Measurements from ENCODE around the gene OR5L1.

OR5L1 gene

DNA sequence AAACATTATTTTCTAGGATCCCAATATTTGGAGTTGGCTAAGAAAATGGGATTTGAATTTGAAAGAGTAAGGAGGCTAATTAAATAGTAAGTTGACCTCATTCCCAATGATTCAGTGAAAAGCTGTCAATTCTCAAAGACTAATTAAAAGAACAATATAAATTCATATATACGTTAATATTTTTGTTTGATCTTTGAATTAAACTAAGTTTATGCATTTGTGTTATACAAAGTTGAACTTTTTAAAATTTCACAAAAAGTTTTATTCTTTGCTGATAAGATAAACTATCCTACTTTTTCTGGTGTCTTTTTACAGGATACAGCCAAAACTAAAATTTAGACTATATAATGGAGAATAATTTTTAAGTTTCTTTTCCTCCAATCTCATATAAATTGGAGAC, at the start of gene OR5L1:
TSS of gene OR5L1 (plus strand) at position 301 of the 400 bp plus-strand sequence. CDS start 100 bp downstream, outside the sequence.
- DNase-seq: no peak

DNA sequence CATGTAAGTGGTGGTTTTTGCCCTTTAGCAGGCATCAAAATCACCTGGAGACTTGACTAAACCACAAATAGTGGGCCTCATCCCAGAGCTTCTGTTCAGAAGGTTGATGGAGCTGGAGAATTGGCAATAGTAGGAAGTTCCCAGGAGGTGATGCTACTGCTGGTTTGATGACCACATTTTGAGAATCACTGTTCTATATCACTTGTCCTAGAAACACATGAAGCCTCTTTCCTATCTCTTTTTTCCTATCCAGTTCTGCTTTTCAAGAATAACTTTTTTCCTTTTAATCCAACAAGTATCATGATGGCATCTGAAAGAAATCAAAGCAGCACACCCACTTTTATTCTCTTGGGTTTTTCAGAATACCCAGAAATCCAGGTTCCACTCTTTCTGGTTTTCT, 38.0 kb upstream of the OR5L1 start, which contains the start of gene OR5D13:
TSS of gene OR5D13 (plus strand) at position 301 of the 400 bp plus-strand sequence. CDS start at position 301, 0 bp downstream.
- DNase-seq: no peak

DNA sequence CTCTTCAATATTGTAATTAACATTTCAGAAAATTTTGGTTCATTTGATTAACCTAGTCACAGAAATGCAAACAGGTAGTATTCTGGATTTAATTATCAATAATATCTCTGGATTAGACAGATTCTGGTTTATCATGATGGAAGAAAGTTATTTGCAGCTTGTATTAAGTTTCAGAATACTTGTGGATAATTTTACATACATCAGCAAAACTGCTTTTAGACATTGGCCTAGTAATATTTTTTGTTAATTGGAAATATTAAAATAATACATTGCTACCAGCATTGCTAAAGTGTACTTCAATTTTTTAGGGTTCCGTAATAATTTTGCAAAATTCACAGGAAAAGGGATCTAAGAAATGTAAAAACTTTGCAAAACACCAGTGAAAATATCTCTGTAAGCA, 19.6 kb upstream of the OR5L1 start:
- no peak for DNase-seq

DNA sequence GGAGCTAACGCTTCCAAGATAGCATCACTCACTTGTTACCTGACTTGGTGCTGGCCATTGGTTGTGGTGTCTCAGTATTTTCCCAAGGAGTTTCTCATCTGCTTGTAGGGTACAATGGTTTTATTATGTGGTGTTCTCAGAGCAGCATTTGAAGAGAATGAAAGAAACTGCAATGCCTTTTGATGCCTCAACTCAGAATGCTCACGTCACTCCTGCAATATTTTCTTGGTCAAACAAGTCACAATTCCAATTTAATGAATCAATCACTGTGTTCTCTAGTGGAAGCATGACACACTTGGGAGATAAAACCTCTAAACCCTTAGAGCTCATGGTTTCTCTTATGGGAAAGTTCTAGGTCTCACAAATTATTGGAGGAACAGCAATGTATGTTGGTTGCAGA, 17.8 kb upstream of the OR5L1 start:
- no peak for DNase-seq

DNA sequence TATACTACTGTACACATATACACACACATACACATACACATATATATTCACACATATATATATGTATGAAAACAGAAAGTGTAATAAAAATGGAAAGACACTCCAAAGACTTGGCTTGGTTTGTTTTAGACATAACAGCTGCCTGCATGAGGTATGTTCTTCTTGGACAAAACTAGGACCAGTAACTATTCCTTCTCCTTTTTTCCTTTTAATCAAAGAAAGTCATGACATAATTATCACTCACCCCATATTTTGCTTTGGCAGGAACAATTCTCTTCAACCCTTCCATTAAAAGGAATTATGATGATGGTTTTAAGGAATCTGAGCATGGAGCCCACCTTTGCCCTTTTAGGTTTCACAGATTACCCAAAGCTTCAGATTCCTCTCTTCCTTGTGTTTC, 15.9 kb upstream of the OR5L1 start, which contains the start of gene OR5D14:
TSS of gene OR5D14 (plus strand) at position 301 of the 400 bp plus-strand sequence. CDS start at position 301, 0 bp downstream.
- DNase-seq: no peak

DNA sequence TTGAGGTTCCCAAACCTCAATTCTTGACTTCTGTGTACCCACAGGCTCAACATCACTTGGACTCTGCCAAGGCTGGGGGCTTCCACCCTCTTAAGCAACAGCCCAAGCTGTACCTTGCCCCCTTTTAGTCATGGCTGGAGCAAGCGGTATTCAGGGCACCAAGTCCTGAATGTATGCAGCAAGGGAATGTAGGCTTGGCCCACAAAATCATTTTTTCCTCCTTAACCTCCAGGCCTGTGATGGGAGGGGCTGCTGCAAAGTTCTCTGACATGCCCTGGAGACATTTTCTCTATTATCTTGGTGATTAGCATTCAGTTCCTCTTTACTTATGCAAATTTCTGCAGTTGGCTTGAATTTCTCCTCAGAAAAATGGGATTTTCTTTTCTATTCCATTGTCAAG, 4.9 kb upstream of the OR5L1 start:
- no peak for DNase-seq

DNA sequence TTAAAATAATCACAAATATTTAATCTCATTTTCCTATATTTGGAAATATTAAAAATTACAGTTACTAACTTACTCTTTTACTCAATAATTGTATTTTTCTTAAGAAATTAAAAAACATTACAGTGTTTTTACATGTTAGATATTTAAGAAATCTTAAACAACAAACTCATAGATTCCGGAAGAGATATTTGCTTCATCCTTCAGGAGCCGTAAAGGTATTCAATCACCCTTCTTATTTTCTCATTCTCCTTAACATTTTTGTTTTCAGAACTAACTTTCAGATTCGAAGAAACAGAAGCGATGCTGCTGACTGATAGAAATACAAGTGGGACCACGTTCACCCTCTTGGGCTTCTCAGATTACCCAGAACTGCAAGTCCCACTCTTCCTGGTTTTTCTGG, 8.2 kb downstream of the OR5L1 start, which contains the start of gene OR5D18:
TSS of gene OR5D18 (plus strand) at position 301 of the 400 bp plus-strand sequence. CDS start at position 301, 0 bp downstream.
- no peak for DNase-seq

DNA sequence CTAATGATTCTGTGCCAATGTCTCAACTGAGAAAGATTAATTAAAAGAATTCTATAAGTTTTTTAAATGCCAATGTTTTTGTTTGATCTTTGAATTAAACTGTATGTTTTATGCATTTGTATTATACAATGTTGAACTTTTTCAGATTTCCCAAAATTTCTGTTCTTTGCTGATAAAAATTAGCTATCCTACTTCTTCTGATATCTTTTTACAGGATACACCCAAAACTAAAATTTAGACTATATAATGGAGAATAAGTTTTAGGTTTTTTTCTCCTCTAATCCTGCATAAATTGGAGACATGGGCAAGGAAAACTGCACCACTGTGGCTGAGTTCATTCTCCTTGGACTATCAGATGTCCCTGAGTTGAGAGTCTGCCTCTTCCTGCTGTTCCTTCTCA, 15.8 kb downstream of the OR5L1 start, which contains the start of gene OR5L2:
TSS of gene OR5L2 (plus strand) at position 301 of the 400 bp plus-strand sequence. CDS start at position 301, 0 bp downstream.
- no peak for DNase-seq

DNA sequence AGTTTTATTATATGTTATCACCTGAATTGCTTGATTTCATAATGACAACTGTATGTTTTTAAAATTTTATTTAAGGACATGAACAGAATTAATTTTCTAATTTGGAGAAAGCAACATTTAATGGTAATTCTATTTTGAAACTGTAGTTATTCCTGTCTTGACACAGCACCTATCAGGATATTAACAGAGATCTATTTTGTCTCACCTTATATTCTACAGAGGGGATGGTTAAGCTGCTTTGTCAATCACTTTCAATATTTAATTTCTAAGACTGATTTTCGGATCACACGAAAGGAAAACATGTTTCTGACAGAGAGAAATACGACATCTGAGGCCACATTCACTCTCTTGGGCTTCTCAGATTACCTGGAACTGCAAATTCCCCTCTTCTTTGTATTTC, 27.3 kb downstream of the OR5L1 start, which contains the start of gene OR5D16:
TSS of gene OR5D16 (plus strand) at position 301 of the 400 bp plus-strand sequence. CDS start at position 301, 0 bp downstream.
- DNase-seq: no peak

DNA sequence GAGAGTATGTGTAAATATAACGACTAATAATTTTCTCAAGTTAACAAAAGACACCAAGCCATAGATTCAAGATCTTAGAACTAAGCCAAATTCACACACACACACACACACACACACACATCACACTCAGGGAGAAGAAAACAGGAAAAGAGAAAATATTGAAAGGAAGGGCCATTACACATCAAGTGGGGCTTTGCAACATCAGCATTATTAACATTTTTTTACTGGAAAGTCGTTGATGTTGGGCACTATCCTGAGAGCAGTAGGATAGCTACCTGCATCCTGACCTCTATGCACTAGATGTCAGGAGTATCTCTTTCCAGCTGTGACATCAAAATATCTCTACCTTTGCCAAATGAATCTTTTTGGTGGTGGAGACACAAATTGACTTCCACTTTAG, 36.3 kb downstream of the OR5L1 start:
- DNase-seq: no peak

DNA sequence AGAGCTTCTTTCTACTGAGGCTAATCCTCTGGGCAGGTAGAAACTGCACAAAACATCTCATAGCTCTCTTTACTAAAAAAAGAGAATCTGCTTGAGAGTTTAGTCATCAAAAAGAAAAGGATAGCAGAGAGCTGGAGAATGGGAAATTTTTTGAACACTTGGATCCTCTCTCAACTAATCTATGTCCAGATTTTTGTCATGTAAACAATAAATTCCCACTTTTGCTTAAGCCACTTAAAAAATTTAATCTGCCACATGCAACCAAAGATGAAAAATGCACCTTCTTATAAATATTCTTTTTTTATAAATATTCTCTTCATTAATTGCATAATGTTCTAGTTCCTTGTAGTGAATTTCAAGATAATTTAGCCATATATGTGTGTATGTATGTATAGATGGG, 37.9 kb downstream of the OR5L1 start:
- DNase-seq: no peak

DNA sequence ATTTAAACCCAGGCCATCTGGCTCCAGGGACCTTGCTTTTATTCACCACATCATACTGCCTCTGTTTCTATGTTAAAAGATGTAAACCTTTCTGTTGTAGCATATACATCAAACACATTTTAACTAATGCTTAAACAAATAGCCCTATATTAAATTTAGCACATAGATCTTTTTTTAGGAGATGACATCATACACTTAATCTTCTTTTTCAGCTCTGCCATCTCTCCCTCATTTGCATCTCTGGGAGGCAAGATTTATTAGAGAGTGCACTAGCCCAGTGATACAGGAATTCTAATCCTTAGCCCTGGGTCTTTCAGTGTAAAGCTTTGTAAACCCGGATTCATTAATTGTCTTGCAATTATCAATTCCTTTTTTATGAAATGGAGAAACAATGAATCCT, 41.0 kb downstream of the OR5L1 start:
- DNase-seq: no peak

DNA sequence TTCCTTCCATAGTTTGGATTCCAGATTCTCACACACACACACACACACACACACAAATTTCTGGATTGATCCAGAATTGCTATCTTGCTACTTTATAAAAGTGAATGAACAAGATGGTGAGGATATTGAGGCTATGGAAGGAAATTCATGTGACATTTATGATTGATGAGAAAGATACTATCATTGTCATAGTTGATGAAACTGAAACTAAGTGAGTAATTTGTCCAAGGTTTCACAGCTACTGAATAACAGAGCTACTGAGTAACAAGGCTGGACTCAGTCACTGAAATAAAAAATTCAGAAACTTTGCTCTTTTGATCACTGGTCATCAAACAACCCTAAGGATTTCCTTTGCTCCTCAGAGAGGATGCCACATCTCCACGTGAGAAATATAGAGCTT, 43.5 kb downstream of the OR5L1 start:
- no peak for DNase-seq

Measured in activated CD4-positive, alpha-beta T cell treated with anti-CD3 and anti-CD28 coated beads, Interleukin-2, amount 50 U/mL, for 48 hours (primary cell).